ENCODE data around the gene MMP24OS. TPM values are rescaled to one million over a fixed set of nuclear protein-coding genes. Genes with fewer than 3 reads are reported as not detected.
A peak's percentile ranks its signal among the peaks of the same experiment; 100 is the strongest.

Gene MMP24OS
- total RNA-seq, 4 donors from 2014 or later, result 19.6 to 47.2 (median 26.9) TPM

DNA sequence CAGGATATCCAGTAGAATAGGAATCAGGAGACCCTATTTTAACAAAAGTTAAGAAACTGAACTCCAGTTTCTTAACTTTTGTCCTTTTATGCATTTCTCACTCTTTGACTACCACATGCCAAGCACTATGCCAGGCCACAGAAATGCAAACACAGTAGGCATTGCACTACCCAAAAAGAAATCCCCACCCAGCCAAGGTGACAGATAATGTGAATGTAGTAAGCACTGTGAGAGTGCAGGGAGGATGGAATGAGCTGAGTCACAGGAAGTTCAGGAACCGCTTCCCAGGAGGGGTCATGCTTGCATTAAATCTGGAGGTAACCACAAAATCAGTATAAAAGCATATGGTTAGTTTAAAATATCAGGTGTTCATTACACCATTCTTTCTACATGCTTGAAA is 34.4 kb upstream of the MMP24OS start:
- no peaks in the 10 kb centered on the region for H3K27me3 ChIP-seq
- H3K36me3 ChIP-seq, result peaks cover 0 to 44% of the 10 kb centered on the region in 2 donors
- no peak for ATAC-seq
- TF ChIP-seq EP300 (IDR thresholded peaks at IDR 0.05), result no peak
- peaks cover 4 to 17% (median 5%) of the 10 kb centered on the region in 3 donors for H3K4me1 ChIP-seq
- H3K27ac ChIP-seq, result no peak overlapping the region
- H3K4me3 ChIP-seq, result no peak overlapping the region
- 50% methylated on average over 1 of the region's 1 CpG; no CpG with 5 or more reads in 1 of the 2 donors for WGBS, 2 donors (ENCODE audit: low coverage in 1 of 2)
- no peaks in the 10 kb centered on the region for H3K9me3 ChIP-seq

DNA sequence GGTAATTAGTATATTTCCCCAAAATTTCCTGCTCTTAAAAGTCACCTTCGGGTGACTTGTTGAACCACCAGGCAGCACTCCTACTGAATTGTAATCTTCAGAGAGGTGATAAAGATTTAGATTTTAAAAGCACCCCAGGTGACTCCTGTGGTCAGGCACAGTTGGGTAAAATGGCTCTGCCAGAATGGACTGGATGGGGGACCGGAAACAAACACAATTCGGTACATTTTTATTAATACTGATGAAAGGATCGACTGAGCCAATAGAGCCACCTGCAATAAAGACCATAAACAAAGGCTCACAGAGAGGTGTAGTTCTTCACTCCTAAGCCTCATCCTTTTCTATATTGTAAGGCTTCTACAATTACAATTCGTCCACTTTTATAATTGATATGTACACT is 33.9 kb upstream of the MMP24OS start:
- H3K4me1 ChIP-seq, result peaks cover 6 to 22% (median 10%) of the 10 kb centered on the region in 3 donors
- no peak overlapping the region for H3K27ac ChIP-seq
- ATAC-seq, result no peak
- no peak overlapping the region for H3K4me3 ChIP-seq
- no peak for TF ChIP-seq POLR2A (IDR thresholded peaks at IDR 0.05)
- TF ChIP-seq EP300 (IDR thresholded peaks at IDR 0.05), result no peak
- TF ChIP-seq, protein P1, sequence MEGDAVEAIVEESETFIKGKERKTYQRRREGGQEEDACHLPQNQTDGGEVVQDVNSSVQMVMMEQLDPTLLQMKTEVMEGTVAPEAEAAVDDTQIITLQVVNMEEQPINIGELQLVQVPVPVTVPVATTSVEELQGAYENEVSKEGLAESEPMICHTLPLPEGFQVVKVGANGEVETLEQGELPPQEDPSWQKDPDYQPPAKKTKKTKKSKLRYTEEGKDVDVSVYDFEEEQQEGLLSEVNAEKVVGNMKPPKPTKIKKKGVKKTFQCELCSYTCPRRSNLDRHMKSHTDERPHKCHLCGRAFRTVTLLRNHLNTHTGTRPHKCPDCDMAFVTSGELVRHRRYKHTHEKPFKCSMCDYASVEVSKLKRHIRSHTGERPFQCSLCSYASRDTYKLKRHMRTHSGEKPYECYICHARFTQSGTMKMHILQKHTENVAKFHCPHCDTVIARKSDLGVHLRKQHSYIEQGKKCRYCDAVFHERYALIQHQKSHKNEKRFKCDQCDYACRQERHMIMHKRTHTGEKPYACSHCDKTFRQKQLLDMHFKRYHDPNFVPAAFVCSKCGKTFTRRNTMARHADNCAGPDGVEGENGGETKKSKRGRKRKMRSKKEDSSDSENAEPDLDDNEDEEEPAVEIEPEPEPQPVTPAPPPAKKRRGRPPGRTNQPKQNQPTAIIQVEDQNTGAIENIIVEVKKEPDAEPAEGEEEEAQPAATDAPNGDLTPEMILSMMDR (IDR thresholded peaks at IDR 0.05), result no peak
- TF ChIP-seq POLR2AphosphoS5 (IDR thresholded peaks at IDR 0.05), result no peak
- H3K9me3 ChIP-seq, result no peaks in the 10 kb centered on the region
- H3K27me3 ChIP-seq, result no peaks in the 10 kb centered on the region
- H3K36me3 ChIP-seq, result peaks cover 0 to 44% of the 10 kb centered on the region in 2 donors
- 93 to 98% methylated on average over 5 of the region's 5 CpGs for WGBS, 2 donors (ENCODE audit: low coverage in 1 of 2)

DNA sequence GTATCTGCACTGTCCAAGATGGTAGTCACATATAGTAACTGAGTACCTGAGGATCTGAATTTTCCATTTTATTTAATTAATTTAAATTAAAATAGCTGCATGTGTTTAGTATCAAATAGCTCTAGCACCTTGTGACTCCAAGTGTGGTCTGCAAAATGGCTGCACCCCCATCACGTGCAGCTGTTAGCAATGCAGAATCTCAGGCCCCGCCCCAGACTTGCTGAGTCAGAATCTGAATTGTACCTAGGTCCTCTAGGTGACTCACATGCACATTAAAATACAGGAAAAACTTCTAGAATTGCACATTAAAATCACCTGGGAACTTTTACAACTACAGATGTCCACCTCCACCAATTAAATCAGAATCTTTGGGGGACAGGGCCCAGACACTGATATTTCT is 33.5 kb upstream of the MMP24OS start:
- H3K27ac ChIP-seq, result no peak overlapping the region
- H3K36me3 ChIP-seq, result peaks cover 0 to 45% of the 10 kb centered on the region in 2 donors
- H3K4me3 ChIP-seq, result no peak overlapping the region
- TF ChIP-seq, protein P1 (IDR thresholded peaks at IDR 0.05), result no peak
- TF ChIP-seq POLR2A (IDR thresholded peaks at IDR 0.05) (no peak), EP300 (IDR thresholded peaks at IDR 0.05) (no peak), POLR2AphosphoS5 (IDR thresholded peaks at IDR 0.05) (no peak)
- ATAC-seq, result no peak
- H3K9me3 ChIP-seq, result no peaks in the 10 kb centered on the region
- H3K4me1 ChIP-seq, result peaks cover 6 to 26% (median 10%) of the 10 kb centered on the region in 3 donors
- 71 to 93% methylated on average over 1 to 2 of the region's 2 CpGs for WGBS, 2 donors (ENCODE audit: low coverage in 1 of 2)
- no peaks in the 10 kb centered on the region for H3K27me3 ChIP-seq

DNA sequence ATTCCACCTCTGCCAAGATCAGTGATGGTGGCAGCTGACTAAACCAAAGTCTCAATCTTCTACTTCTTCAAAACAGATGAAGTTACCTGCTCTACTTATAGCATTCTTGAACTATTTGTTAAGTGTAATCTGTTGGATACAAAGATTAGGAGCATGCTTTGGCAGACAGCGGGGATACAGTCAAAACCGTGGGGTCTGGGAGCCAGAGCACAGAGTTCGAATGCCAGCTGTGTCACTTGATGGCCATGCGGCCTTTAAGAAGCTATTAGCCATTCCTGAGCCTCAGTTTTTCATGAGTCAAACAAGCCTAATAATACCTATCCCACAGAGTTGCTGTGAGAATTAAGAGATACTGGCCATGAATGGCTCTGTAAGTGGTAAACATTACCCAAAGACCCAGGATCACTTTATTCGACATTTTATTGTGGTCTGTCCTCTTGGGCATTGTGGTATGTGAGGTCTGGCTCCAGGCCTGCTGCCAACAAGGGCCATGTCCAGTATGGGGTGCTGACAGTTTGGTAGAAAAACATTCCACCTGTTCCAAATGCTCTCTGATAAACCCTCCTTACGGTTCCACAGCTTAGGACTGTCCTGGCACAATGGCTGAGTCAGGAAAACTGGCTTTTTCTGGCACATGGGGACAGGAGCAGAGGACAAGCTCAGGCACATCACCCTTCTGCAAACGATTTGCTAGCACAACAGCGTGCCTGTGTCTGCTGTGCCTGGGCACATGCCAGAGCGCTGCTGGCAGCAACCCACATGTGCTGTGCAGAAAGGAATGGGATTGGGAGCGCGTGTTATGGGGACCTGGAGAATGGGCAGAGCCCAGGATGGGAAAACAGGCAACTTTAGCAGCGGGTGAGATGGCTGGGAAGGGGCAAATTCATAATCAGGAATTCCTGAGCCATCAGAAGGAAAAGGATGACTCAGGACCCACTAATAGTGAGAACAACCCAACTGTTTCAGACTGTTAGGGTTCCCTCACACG is 30.0 kb upstream of the MMP24OS start:
- ATAC-seq, result peak; percentile 57
- Histone ChIP-seq H3K27me3 (no peaks in the 10 kb centered on the region), H3K4me3 (no peak overlapping the region), H3K36me3 (peaks cover 0 to 23% of the 10 kb centered on the region in 2 donors), H3K27ac (peak overlapping the region in 3 of 4 donors; percentile 51 to 61 (median 58)), H3K4me1 (peaks cover 6 to 54% (median 20%) of the 10 kb centered on the region in 3 donors), H3K9me3 (no peaks in the 10 kb centered on the region)
- 54 to 58% methylated on average over 2 to 10 of the region's 13 CpGs for WGBS, 2 donors (ENCODE audit: low coverage in 1 of 2)
- no peak for TF ChIP-seq POLR2A (IDR thresholded peaks at IDR 0.05)
- TF ChIP-seq EP300 (IDR thresholded peaks at IDR 0.05), result no peak
- peak; percentile 69 for TF ChIP-seq POLR2AphosphoS5 (IDR thresholded peaks at IDR 0.05)

DNA sequence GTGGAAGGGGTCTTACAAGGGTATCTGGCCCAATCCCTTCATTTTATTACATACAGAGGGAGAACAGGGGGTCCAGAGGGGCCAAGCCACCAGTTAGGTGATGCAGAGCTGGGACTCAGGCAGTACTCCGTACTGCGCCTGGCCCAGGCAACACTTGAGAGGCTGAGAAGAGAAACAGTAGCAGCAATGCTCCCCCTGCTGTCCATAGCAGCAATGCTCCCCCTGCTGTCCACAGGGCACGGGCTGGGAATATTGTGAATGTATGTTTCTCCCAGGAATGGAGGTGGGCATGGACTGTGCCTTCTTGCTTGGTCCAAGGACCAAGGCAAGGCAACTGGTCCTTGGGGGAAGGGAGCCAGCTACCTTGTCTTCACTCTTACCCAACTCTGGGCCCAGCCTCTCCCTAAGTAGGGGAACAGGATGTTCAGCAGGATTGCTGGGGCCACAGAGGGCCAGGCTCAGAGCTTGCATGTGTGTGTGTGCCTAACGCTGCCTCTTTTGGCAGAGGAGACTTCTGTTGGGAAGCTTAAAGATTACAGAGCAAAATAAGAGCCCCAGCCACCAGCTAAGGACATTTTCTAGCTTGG is 29.1 kb upstream of the MMP24OS start:
- Histone ChIP-seq H3K4me1 (peaks cover 6 to 63% (median 20%) of the 10 kb centered on the region in 3 donors), H3K27me3 (no peaks in the 10 kb centered on the region), H3K27ac (peak overlapping the region in 3 of 4 donors; percentile 51 to 61 (median 58)), H3K9me3 (no peaks in the 10 kb centered on the region), H3K4me3 (no peak overlapping the region), H3K36me3 (peaks cover 0 to 14% of the 10 kb centered on the region in 2 donors)
- WGBS, 2 donors (ENCODE audit: low coverage in 1 of 2), result 39% methylated on average over 3 of the region's 4 CpGs; no CpG with 5 or more reads in 1 of the 2 donors
- TF ChIP-seq, protein P1 (IDR thresholded peaks at IDR 0.05), result peak in 3 of 4 experiments; percentile 40 to 64 (median 45)
- TF ChIP-seq POLR2AphosphoS5 (IDR thresholded peaks at IDR 0.05), result no peak
- ATAC-seq, result peak; percentile 58

Measured in gastroesophageal sphincter (tissue), 4 donors.